HepG2 (cell line): ENCODE measurements around the gene COL8A2. TPM values are rescaled to one million over a fixed set of nuclear protein-coding genes. Genes with fewer than 3 reads are reported as not detected.
A peak's percentile ranks its signal among the peaks of the same experiment; 100 is the strongest.

Experiments used
- ATAC-seq: fragments of 200-7000 bp; cut with Tn5 transposase; 3 replicates; pipeline ENCODE4 v1.9.1; 2020; ENCODE audit warnings: mild to moderate bottlenecking, moderate library complexity
- BruUV-seq: library from RNA; stranded (reverse); fragments of 400-500 nt; replicated peaks from 2 replicates; lab custom pipeline; 2021; lab: Mats Ljungman, UMichigan
- CTCF ChIA-PET: fragments of 300-600 bp; formaldehyde crosslinking; extraction: SDS; loops from one replicate; lab custom pipeline; 2021; ENCODE audit warnings: low total read pairs, inconsistent platforms, low intra/inter-chr PET ratio; lab: Yijun Ruan, JAX
- POLR2A ChIA-PET: fragments of 350-600 bp; sonication (Branson Sonifier 250); formaldehyde crosslinking; loops from one replicate; lab custom pipeline; 2020; ENCODE audit warnings: antibody characterized with exemption, inconsistent platforms; lab: Yijun Ruan, JAX
- DNase-seq: peaks from one replicate; pipeline ENCODE4 v3.0.0-alpha.2; 2015; ENCODE audit warnings: low spot score
- FAIRE-seq: peaks from 3 replicates; lab custom pipeline; 2011; peaks lifted over from hg19 to GRCh38; lab: Jason Lieb, UNC
- H2AFZ ChIP-seq: one replicate; pipeline ENCODE4 v1.6.1; 2011; ENCODE audit warnings: low read length, inconsistent platforms
- H3K27ac ChIP-seq: fragments of 300-600 bp; 3 replicates; pipeline ENCODE4 v1.8.0; 2011; ENCODE audit warnings: mixed run types, mild to moderate bottlenecking, mixed read lengths, low read length, inconsistent platforms; ENCODE audit not compliant: insufficient read depth; ENCODE audit errors: extremely low read length
- H3K27me3 ChIP-seq, 2 experiments: fragments of 200-600 bp in 1 of 2; 2 replicates in 1 of 2; 3 replicates in 1 of 2; pipeline versions ENCODE4 v1.6.0 to v1.8.0; 2011; ENCODE audit warnings: low read length in 2 of 2, mild to moderate bottlenecking in 2 of 2, moderate library complexity in 2 of 2, inconsistent platforms in 1 of 2; ENCODE audit not compliant: insufficient read depth in 2 of 2, control insufficient read depth in 1 of 2
- H3K36me3 ChIP-seq, 2 experiments: fragments of 200-600 bp in 1 of 2; replicated peaks in 1 of 2; 2 replicates in 1 of 2; 3 replicates in 1 of 2; pipeline versions ENCODE4 v1.5.1 to v1.8.0; 2011; ENCODE audit warnings: low read length in 2 of 2, inconsistent platforms in 1 of 2; ENCODE audit not compliant: insufficient read depth in 2 of 2, control insufficient read depth in 1 of 2
- H3K4me1 ChIP-seq: 2 replicates; pipeline ENCODE4 v1.5.1; 2012; ENCODE audit warnings: low read length, inconsistent platforms; ENCODE audit not compliant: insufficient read depth
- H3K4me2 ChIP-seq: 2 replicates; pipeline ENCODE4 v1.6.0; 2011; ENCODE audit warnings: low read depth, low read length, inconsistent platforms
- H3K4me3 ChIP-seq, 3 experiments: fragments of 200-600 bp in 1 of 3; sonication (generic), shearing (Covaris generic) in 1 of 3; replicated peaks in 1 of 3; 2 replicates each; pipeline ENCODE4 v1.5.1; 2011 to 2016; ENCODE audit warnings: low read length in 3 of 3, inconsistent platforms in 2 of 3, low read depth in 2 of 3, mild to moderate bottlenecking in 2 of 3, control low read depth in 1 of 3, mixed read lengths in 1 of 3; ENCODE audit not compliant: insufficient read depth in 1 of 3
- H3K79me2 ChIP-seq: one replicate; pipeline ENCODE4 v1.6.1; 2011; ENCODE audit warnings: low read length, inconsistent platforms; ENCODE audit not compliant: insufficient read depth
- H3K9ac ChIP-seq: 2 replicates; pipeline ENCODE4 v1.6.0; 2011; ENCODE audit warnings: mild to moderate bottlenecking, low read depth, low read length, inconsistent platforms; ENCODE audit not compliant: insufficient read depth
- H3K9me3 ChIP-seq: 2 replicates; pipeline ENCODE4 v1.5.1; 2012; ENCODE audit warnings: mild to moderate bottlenecking, low read length
- H4K20me1 ChIP-seq: 2 replicates; pipeline ENCODE4 v1.6.0; 2011; ENCODE audit warnings: inconsistent platforms, mild to moderate bottlenecking, low read length, moderate library complexity; ENCODE audit not compliant: insufficient read depth
- CBX5 ChIP-seq: sonication (generic); formaldehyde crosslinking; IDR thresholded peaks from 2 replicates; pipeline ENCODE4 v1.4.0; 2020; ENCODE audit warnings: missing genetic modification reagents, borderline replicate concordance
- KLF13 ChIP-seq: sonication (generic); formaldehyde crosslinking; IDR thresholded peaks from 2 replicates; pipeline ENCODE4 v1.4.0; 2020; ENCODE audit warnings: mild to moderate bottlenecking, missing genetic modification reagents
- MTA1 ChIP-seq: sonication (generic); formaldehyde crosslinking; IDR thresholded peaks from 2 replicates; pipeline ENCODE4 v1.4.0; 2020; ENCODE audit warnings: missing genetic modification reagents, mild to moderate bottlenecking, borderline replicate concordance
- MTF2 ChIP-seq: sonication (generic); formaldehyde crosslinking; IDR thresholded peaks from 2 replicates; pipeline ENCODE4 v1.5.0; 2020; ENCODE audit warnings: missing genetic modification reagents, borderline replicate concordance
- NFRKB ChIP-seq: fragments of 450-650 bp; IDR thresholded peaks from 2 replicates; pipeline ENCODE4 v1.6.1; 2017
- RFX1 ChIP-seq: fragments of 450-650 bp; IDR thresholded peaks from 2 replicates; pipeline ENCODE4 v1.6.1; 2017
- SMARCE1 ChIP-seq: fragments of 450-650 bp; IDR thresholded peaks from 2 replicates; pipeline ENCODE4 v1.6.1; 2017; ENCODE audit warnings: borderline replicate concordance
- SPEN ChIP-seq: sonication (generic); formaldehyde crosslinking; IDR thresholded peaks from 2 replicates; pipeline ENCODE4 v1.5.1; 2020; ENCODE audit warnings: low read depth, mild to moderate bottlenecking, missing genetic modification reagents
- SUZ12 ChIP-seq: fragments of 150-350 bp; IDR thresholded peaks from 2 replicates; pipeline ENCODE4 v1.6.1; 2014; ENCODE audit warnings: low read depth, low read length
- ZFY ChIP-seq: sonication (generic); formaldehyde crosslinking; IDR thresholded peaks from 2 replicates; pipeline ENCODE4 v1.4.0; 2020; ENCODE audit warnings: missing genetic modification reagents
- ZNF232 ChIP-seq: sonication (generic); formaldehyde crosslinking; IDR thresholded peaks from 2 replicates; pipeline ENCODE4 v1.4.0; 2020; ENCODE audit warnings: missing genetic modification reagents, borderline replicate concordance
- ZNF605 ChIP-seq: sonication (generic); formaldehyde crosslinking; IDR thresholded peaks from 2 replicates; pipeline ENCODE4 v1.8.0; 2022; ENCODE audit warnings: mild to moderate bottlenecking, missing genetic modification reagents
- WGBS: methylation state at CpG from one replicate; pipeline ENCODE4 v1.1.6; 2017; ENCODE audit warnings: low lambda C conversion rate; 5-methylcytosine and 5-hydroxymethylcytosine counted together
- in situ Hi-C: cut with HindIII; loops from 2 replicates; pipeline ENCODE4 v1.10.0; 2017; ENCODE audit warnings: low pct_unique_long_range_greater_than_20kb; ENCODE audit not compliant: extremely low pct_ligation_motif_present
- intact Hi-C: fragments of 100-400 bp; cut with micrococcal nuclease; formaldehyde crosslinking; loops from one replicate; pipeline ENCODE4 v1.10.0; 2022; ENCODE audit not compliant: unreplicated experiment
- polyA plus RNA-seq, 8 experiments: library from polyadenylated mRNA; depleted of rRNA in 3 of 8; stranded (reverse) in 7 of 8; unstranded in 1 of 8; fragments of >200 nt; fragmentation: Illumina TruSeq in 4 of 8; extraction: Trizol in 4 of 8; gene quantifications; 2 replicates each; pipeline versions ENCODE4 v1.2.1 to v1.2.3, GENCODE V29; 2011 to 2016; ENCODE audit warnings: low read depth in 4 of 8, missing spikeins in 1 of 8, mixed read lengths in 1 of 8; ENCODE audit not compliant: insufficient read depth in 1 of 8
- total RNA-seq, 5 experiments: library from RNA; depleted of rRNA; stranded (reverse); fragments of >200 nt; fragmentation: Illumina TruSeq; extraction: Trizol; gene quantifications; 2 replicates each; pipeline ENCODE4 v1.2.3, GENCODE V29; 2016; ENCODE audit warnings: low read depth in 1 of 5
- TF ChIP-seq, protein P1 (sequence below): IDR thresholded peaks from 2 replicates; pipeline ENCODE4 v1.6.1; 2016; ENCODE audit warnings: mild to moderate bottlenecking
- TF ChIP-seq, protein P2 (sequence below): sonication (generic); formaldehyde crosslinking; IDR thresholded peaks from 2 replicates; pipeline ENCODE4 v1.4.0; 2020; ENCODE audit warnings: missing genetic modification reagents
- TF ChIP-seq, protein P3 (sequence below): sonication (generic); formaldehyde crosslinking; conservative IDR thresholded peaks from 2 replicates; pipeline ENCODE4 v1.8.0; 2022; ENCODE audit warnings: low read depth, missing genetic modification reagents

Gene COL8A2
- total and polyA plus RNA-seq, 2 of the 13 experiments (the other 11 are each of a cell fraction or from before 2014, with no cell fraction given) = 0.13 to 0.24 TPM

DNA sequence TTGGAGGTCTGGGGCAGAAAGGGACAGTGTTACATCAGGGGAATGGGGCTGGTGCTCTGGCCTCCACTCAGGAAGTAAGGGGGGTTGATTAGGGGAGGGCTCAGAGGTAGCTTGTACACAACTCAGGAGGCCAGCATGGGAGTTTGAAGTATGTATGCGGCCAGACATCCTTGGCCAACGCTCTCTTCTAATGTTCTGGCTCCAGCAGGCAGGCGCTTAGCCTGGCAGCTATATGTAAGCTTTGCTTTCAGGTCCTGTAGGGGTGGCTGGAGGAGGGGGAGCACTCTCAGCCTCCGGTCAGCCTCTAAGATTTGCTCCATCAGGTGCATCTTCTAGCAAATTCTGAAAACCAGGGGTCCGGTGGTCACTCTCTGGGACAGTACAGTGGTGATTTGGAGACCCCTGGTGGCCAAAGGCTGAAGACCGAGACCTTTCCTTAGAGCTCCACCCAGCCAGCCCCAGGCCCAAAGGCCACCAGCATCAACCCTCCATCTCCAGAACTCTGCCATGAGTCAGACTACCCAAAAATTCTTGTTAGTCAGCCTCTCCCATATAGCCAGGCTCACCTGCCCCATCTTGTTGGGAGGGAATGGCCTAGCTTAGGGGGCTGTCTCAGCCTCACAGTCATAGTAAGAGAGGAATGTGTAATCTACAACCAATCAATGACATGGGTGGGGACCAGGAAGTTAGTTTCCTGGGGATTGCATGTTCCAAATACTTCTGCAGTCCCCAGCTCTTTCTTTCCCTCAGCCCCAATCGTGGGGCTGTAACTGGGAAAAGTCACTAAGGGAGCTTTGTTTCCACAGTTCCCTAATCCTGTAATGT lies 9.7 kb upstream of the COL8A2 start:
- no peak overlapping the region for H2AFZ ChIP-seq
- in situ Hi-C loops (loop anchor here (5.0 kb wide), 1 partner anchor 37 kb away; no protein-coding TSS in a partner anchor), intact Hi-C loops (loop anchor here (1.0 kb wide), 1 partner anchor 35 kb away; no protein-coding TSS in a partner anchor)
- no peak overlapping the region for H3K9ac ChIP-seq
- H3K4me2 ChIP-seq = no peak overlapping the region
- ChIA-PET CTCF (interaction anchor here (1.5 to 4.5 kb wide), 3 partner anchors 32 to 53 kb away, joined by 6 to 104 read pairs (median 9); no protein-coding TSS in a partner anchor), POLR2A (interaction anchor here (1.0 to 1.7 kb wide), 5 partner anchors 14 to 172 kb away, joined by 3 to 4 read pairs (median 4); partner anchors contain the start of genes SH3D21 and TRAPPC3)
- H3K9me3 ChIP-seq = no peaks in the 10 kb centered on the region
- peaks cover 18% of the 10 kb centered on the region for H3K4me1 ChIP-seq
- no peak overlapping the region for H3K4me3 ChIP-seq
- no peaks in the 10 kb centered on the region for H4K20me1 ChIP-seq
- peak; percentile 95 for ATAC-seq
- peak; percentile 52 for DNase-seq
- H3K27me3 ChIP-seq = no peaks in the 10 kb centered on the region
- WGBS = 48% methylated on average over 4 of the region's 7 CpGs
- no peaks in the 10 kb centered on the region for H3K79me2 ChIP-seq
- H3K27ac ChIP-seq = no peak overlapping the region
- peaks cover 10 to 32% of the 10 kb centered on the region in 2 experiments; a peak in 4 of 5 replicates for H3K36me3 ChIP-seq
- BruUV-seq = no TSS peak
- FAIRE-seq = peak; percentile 50
- TF ChIP-seq ZFY (CRISPR knock-in tag) = no peak
- TF ChIP-seq NFRKB = no peak
- TF ChIP-seq SUZ12 = no peak
- no peak for TF ChIP-seq KLF13 (CRISPR knock-in tag)
- no peak for TF ChIP-seq SMARCE1
- no peak for TF ChIP-seq SPEN (CRISPR knock-in tag)
- TF ChIP-seq, protein P1, sequence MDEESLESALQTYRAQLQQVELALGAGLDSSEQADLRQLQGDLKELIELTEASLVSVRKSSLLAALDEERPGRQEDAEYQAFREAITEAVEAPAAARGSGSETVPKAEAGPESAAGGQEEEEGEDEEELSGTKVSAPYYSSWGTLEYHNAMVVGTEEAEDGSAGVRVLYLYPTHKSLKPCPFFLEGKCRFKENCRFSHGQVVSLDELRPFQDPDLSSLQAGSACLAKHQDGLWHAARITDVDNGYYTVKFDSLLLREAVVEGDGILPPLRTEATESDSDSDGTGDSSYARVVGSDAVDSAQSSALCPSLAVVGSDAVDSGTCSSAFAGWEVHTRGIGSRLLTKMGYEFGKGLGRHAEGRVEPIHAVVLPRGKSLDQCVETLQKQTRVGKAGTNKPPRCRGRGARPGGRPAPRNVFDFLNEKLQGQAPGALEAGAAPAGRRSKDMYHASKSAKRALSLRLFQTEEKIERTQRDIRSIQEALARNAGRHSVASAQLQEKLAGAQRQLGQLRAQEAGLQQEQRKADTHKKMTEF (CRISPR knock-in tag) = peak; percentile 45; the same call in 1 of the 2 replicates
- TF ChIP-seq ZNF605 = 0 out of 2 replicates have a peak, but pooled peaks have one; percentile 41
- TF ChIP-seq MTA1 (CRISPR knock-in tag) = no peak
- TF ChIP-seq ZNF232 (CRISPR knock-in tag) = no peak
- no peak for TF ChIP-seq CBX5 (CRISPR knock-in tag)
- no peak for TF ChIP-seq RFX1
- TF ChIP-seq, protein P2, sequence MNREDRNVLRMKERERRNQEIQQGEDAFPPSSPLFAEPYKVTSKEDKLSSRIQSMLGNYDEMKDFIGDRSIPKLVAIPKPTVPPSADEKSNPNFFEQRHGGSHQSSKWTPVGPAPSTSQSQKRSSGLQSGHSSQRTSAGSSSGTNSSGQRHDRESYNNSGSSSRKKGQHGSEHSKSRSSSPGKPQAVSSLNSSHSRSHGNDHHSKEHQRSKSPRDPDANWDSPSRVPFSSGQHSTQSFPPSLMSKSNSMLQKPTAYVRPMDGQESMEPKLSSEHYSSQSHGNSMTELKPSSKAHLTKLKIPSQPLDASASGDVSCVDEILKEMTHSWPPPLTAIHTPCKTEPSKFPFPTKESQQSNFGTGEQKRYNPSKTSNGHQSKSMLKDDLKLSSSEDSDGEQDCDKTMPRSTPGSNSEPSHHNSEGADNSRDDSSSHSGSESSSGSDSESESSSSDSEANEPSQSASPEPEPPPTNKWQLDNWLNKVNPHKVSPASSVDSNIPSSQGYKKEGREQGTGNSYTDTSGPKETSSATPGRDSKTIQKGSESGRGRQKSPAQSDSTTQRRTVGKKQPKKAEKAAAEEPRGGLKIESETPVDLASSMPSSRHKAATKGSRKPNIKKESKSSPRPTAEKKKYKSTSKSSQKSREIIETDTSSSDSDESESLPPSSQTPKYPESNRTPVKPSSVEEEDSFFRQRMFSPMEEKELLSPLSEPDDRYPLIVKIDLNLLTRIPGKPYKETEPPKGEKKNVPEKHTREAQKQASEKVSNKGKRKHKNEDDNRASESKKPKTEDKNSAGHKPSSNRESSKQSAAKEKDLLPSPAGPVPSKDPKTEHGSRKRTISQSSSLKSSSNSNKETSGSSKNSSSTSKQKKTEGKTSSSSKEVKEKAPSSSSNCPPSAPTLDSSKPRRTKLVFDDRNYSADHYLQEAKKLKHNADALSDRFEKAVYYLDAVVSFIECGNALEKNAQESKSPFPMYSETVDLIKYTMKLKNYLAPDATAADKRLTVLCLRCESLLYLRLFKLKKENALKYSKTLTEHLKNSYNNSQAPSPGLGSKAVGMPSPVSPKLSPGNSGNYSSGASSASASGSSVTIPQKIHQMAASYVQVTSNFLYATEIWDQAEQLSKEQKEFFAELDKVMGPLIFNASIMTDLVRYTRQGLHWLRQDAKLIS (CRISPR knock-in tag) = no peak
- no peak for TF ChIP-seq MTF2
- TF ChIP-seq, protein P3, sequence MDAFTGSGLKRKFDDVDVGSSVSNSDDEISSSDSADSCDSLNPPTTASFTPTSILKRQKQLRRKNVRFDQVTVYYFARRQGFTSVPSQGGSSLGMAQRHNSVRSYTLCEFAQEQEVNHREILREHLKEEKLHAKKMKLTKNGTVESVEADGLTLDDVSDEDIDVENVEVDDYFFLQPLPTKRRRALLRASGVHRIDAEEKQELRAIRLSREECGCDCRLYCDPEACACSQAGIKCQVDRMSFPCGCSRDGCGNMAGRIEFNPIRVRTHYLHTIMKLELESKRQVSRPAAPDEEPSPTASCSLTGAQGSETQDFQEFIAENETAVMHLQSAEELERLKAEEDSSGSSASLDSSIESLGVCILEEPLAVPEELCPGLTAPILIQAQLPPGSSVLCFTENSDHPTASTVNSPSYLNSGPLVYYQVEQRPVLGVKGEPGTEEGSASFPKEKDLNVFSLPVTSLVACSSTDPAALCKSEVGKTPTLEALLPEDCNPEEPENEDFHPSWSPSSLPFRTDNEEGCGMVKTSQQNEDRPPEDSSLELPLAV (CRISPR knock-in tag) = no peak
